IMR-90 (cell line): ENCODE measurements around the gene DRC3. TPM values are rescaled to one million over a fixed set of nuclear protein-coding genes. Genes with fewer than 3 reads are reported as not detected.
"Not testable (repeated sequence)": the region's sequence is repeated elsewhere in the genome, so short reads cannot be mapped to it uniquely, and the experiment has no call there.

Source experiments
- ATAC-seq: fragments of 200-7000 bp; cut with Tn5 transposase; 2 replicates; pipeline ENCODE4 v1.9.1; 2020; ENCODE audit warnings: low read depth, mild to moderate bottlenecking, moderate library complexity
- BruUV-seq: library from RNA; stranded (reverse); fragments of 400-500 nt; replicated peaks from 2 replicates; lab custom pipeline; 2021; lab: Mats Ljungman, UMichigan
- CTCF ChIA-PET: fragments of 300-600 bp; formaldehyde crosslinking; extraction: SDS; loops from one replicate; lab custom pipeline; 2021; ENCODE audit warnings: antibody characterized with exemption; lab: Yijun Ruan, JAX
- POLR2A ChIA-PET: fragments of 300-600 bp; sonication (Branson Sonifier 250); formaldehyde crosslinking; loops from one replicate; lab custom pipeline; 2022; ENCODE audit warnings: antibody characterized with exemption; ENCODE audit not compliant: unreplicated experiment; lab: Charles Lee
- DNase-seq: peaks from one replicate; pipeline ENCODE4 v3.0.0; 2013
- H2AFZ ChIP-seq: replicated peaks from 2 replicates; pipeline ENCODE3; 2013; ENCODE audit warnings: low read length, mild to moderate bottlenecking; ENCODE audit not compliant: poor library complexity
- H2AK5ac ChIP-seq: 2 replicates; pipeline ENCODE4 v1.6.1; 2013; ENCODE audit warnings: low read depth, low read length, inconsistent platforms
- H2AK9ac ChIP-seq: replicated peaks from 2 replicates; pipeline ENCODE3; 2013; ENCODE audit warnings: mild to moderate bottlenecking, low read depth, low read length, moderate library complexity; ENCODE audit not compliant: poor library complexity
- H2BK120ac ChIP-seq: 2 replicates; pipeline ENCODE4 v1.6.1; 2013; ENCODE audit warnings: low read depth, low read length, inconsistent platforms
- H2BK15ac ChIP-seq: 3 replicates; pipeline ENCODE4 v1.6.1; 2013; ENCODE audit warnings: low read depth, low read length, inconsistent platforms
- H2BK20ac ChIP-seq: 2 replicates; pipeline ENCODE4 v1.6.1; 2013; ENCODE audit warnings: low read depth, mild to moderate bottlenecking, inconsistent platforms, low read length, moderate library complexity
- H2BK5ac ChIP-seq: 2 replicates; pipeline ENCODE4 v1.6.1; 2013; ENCODE audit warnings: mild to moderate bottlenecking, low read depth, low read length, inconsistent platforms; ENCODE audit not compliant: poor library complexity, severe bottlenecking
- H3K14ac ChIP-seq: replicated peaks from 2 replicates; pipeline ENCODE4 v1.6.1; 2013; ENCODE audit warnings: low read depth, low read length, inconsistent platforms
- H3K18ac ChIP-seq: 2 replicates; pipeline ENCODE4 v1.6.1; 2013; ENCODE audit warnings: low read depth, low read length, control low read depth
- H3K23ac ChIP-seq: 2 replicates; pipeline ENCODE4 v1.6.1; 2013; ENCODE audit warnings: low read depth, low read length, inconsistent platforms
- H3K27ac ChIP-seq: 2 replicates; pipeline ENCODE4 v1.5.1; 2013; ENCODE audit warnings: mild to moderate bottlenecking, control low read depth, low read length; ENCODE audit not compliant: insufficient read depth
- H3K27me3 ChIP-seq: 2 replicates; pipeline ENCODE4 v1.6.1; 2013; ENCODE audit warnings: low read length; ENCODE audit not compliant: control insufficient read depth, insufficient read depth
- H3K36me3 ChIP-seq: 2 replicates; pipeline ENCODE4 v1.6.1; 2013; ENCODE audit warnings: low read length, mixed read lengths; ENCODE audit not compliant: control insufficient read depth, insufficient read depth
- H3K4ac ChIP-seq: 2 replicates; pipeline ENCODE4 v1.6.1; 2013; ENCODE audit warnings: low read depth, low read length, inconsistent platforms
- H3K4me1 ChIP-seq: 2 replicates; pipeline ENCODE4 v1.6.1; 2013; ENCODE audit warnings: low read length, mixed read lengths; ENCODE audit not compliant: control insufficient read depth, insufficient read depth
- H3K4me2 ChIP-seq: 2 replicates; pipeline ENCODE4 v1.6.1; 2013; ENCODE audit warnings: low read depth, mild to moderate bottlenecking, control low read depth, low read length, moderate library complexity
- H3K4me3 ChIP-seq: 2 replicates; pipeline ENCODE4 v1.5.1; 2013; ENCODE audit warnings: low read depth, mild to moderate bottlenecking, control low read depth, low read length, moderate library complexity; ENCODE audit not compliant: insufficient read depth
- H3K56ac ChIP-seq: 2 replicates; pipeline ENCODE4 v1.6.1; 2013; ENCODE audit warnings: low read length, inconsistent platforms; ENCODE audit not compliant: insufficient read depth; ENCODE audit errors: extremely low read depth
- H3K79me1 ChIP-seq, 2 experiments: 2 replicates each; pipeline ENCODE4 v1.6.1; 2013; ENCODE audit warnings: low read length in 2 of 2, inconsistent platforms in 1 of 2, low read depth in 1 of 2
- H3K9ac ChIP-seq: 2 replicates; pipeline ENCODE4 v1.6.1; 2013; ENCODE audit warnings: low read depth, low read length, control low read depth
- H3K9me1 ChIP-seq: 2 replicates; pipeline ENCODE4 v1.6.1; 2013; ENCODE audit warnings: low read length, inconsistent platforms; ENCODE audit not compliant: insufficient read depth
- H3K9me3 ChIP-seq: 2 replicates; pipeline ENCODE4 v1.6.1; 2013; ENCODE audit warnings: low read length; ENCODE audit not compliant: control insufficient read depth, insufficient read depth
- H4K20me1 ChIP-seq: 2 replicates; pipeline ENCODE4 v1.6.1; 2013; ENCODE audit warnings: low read length, inconsistent platforms; ENCODE audit not compliant: insufficient read depth
- H4K5ac ChIP-seq: 2 replicates; pipeline ENCODE4 v1.6.1; 2013; ENCODE audit warnings: mild to moderate bottlenecking, low read depth, low read length, control low read depth
- H4K8ac ChIP-seq, 2 experiments: 2 replicates each; pipeline ENCODE4 v1.6.1; 2013; ENCODE audit warnings: low read depth in 2 of 2, low read length in 2 of 2, control low read depth in 1 of 2, inconsistent platforms in 1 of 2
- H4K91ac ChIP-seq: 2 replicates; pipeline ENCODE4 v1.6.1; 2013; ENCODE audit warnings: low read depth, low read length, inconsistent platforms; ENCODE audit not compliant: insufficient read depth
- CEBPB ChIP-seq: IDR thresholded peaks from 2 replicates; pipeline ENCODE4 v1.6.1; 2012; ENCODE audit warnings: low read depth, low read length, improper control_type of control experiment
- WGBS, 2 experiments: methylation state at CpG; one replicate each; pipeline versions ENCODE4 v1.1.5 to v1.1.7; 2013; ENCODE audit warnings: missing lambda C conversion rate in 2 of 2; ENCODE audit not compliant: insufficient read length in 1 of 2; ENCODE audit errors: extremely low coverage in 2 of 2; 5-methylcytosine and 5-hydroxymethylcytosine counted together
- dilution Hi-C: fragments of 300-500 bp; cut with HindIII; formaldehyde crosslinking; loops from one replicate; pipeline ENCODE4 v1.14.3; 2018; ENCODE audit warnings: low sequenced_read_pairs; ENCODE audit not compliant: unreplicated experiment
- in situ Hi-C: fragments of 300-500 bp; cut with MboI; formaldehyde crosslinking; loops from 3 replicates; pipeline ENCODE4 v1.14.3; 2019; ENCODE audit warnings: low sequenced_read_pairs, inconsistent platforms, mixed read lengths
- intact Hi-C: fragments of 100-400 bp; cut with micrococcal nuclease; formaldehyde crosslinking; loops from 2 replicates; pipeline ENCODE4 v1.10.0; 2022
- polyA plus RNA-seq, 3 experiments: library from polyadenylated mRNA; depleted of rRNA; stranded (reverse); fragments of >200 nt; gene quantifications; 2 replicates each; pipeline ENCODE4 v1.2.3, GENCODE V29; 2012; ENCODE audit warnings: low replicate concordance in 1 of 3
- total RNA-seq: library from RNA; depleted of rRNA; stranded (reverse); fragments of >200 nt; gene quantifications from 2 replicates; pipeline ENCODE4 v1.2.3, GENCODE V29; 2012

DRC3 gene
- total and polyA plus RNA-seq, 2 of the 4 experiments (the other 2 are of a cell fraction) = 0.55 to 0.72 TPM

DNA sequence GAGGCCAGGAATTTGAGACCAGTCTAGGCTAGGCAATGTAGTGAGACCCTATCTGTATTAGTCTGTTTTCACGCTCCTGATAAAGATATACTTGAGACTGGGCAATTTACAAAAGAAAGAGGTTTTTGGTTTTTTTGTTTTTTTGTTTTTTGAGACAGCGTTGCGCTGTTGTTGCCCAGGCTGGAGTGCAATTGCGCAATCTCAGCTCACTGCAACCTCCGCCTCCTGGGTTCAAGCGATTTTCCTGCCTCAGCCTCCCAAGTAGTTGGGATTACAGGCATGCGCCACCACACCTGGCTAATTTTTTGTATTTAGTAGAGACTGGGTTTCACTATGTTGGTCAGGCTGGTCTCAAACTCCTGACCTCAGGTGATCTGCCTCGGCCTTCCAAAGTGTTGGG is 23.2 kb downstream of the DRC3 start:
- H3K9me1 ChIP-seq, H3K4me3 ChIP-seq, intact Hi-C loops, H3K4me1 ChIP-seq, H2AK9ac ChIP-seq, H3K27ac ChIP-seq, H2BK15ac ChIP-seq, H3K36me3 ChIP-seq, DNase-seq, H3K79me1 ChIP-seq, dilution Hi-C loops, BruUV-seq, H2BK5ac ChIP-seq, H3K9me3 ChIP-seq, H4K91ac ChIP-seq, H2BK20ac ChIP-seq, POLR2A ChIA-PET, H3K9ac ChIP-seq, H4K5ac ChIP-seq, H3K4me2 ChIP-seq, H3K14ac ChIP-seq, H3K56ac ChIP-seq, ATAC-seq, H2BK120ac ChIP-seq, H2AFZ ChIP-seq, H3K27me3 ChIP-seq, H3K18ac ChIP-seq, H3K23ac ChIP-seq, CTCF ChIA-PET, H4K20me1 ChIP-seq, in situ Hi-C loops, H4K8ac ChIP-seq, H2AK5ac ChIP-seq, H3K4ac ChIP-seq: not testable (repeated sequence)
- peak; percentile 60 for TF ChIP-seq CEBPB
- 100% methylated on average over 1 of the region's 8 CpGs; no CpG with 5 or more reads in 1 of the 2 experiments for WGBS, 2 experiments
